LNCAP (cell line): Measurements from ENCODE around the gene PRX.

Experiments
- CTCF ChIP-seq: fragments of 450-650 bp; IDR thresholded peaks from 2 replicates; pipeline ENCODE4 v1.5.1; 2017; ENCODE audit warnings: mild to moderate bottlenecking

The PRX gene

GRCh38 chr19:40365613-40366401 lies 47.4 kb downstream of the PRX start:
- no peak for TF ChIP-seq CTCF

GRCh38 chr19:40365010-40365409 lies 48.2 kb downstream of the PRX start:
- TF ChIP-seq CTCF, result no peak

GRCh38 chr19:40363069-40363468 lies 50.1 kb downstream of the PRX start:
- TF ChIP-seq CTCF, result no peak

- TF ChIP-seq CTCF, result no peak
Measured at GRCh38 chr19:40362160-40362559, 51.0 kb downstream of the PRX start.

GRCh38 chr19:40360708-40361241 lies 52.4 kb downstream of the PRX start:
- no peak for TF ChIP-seq CTCF

- no peak for TF ChIP-seq CTCF
Measured at GRCh38 chr19:40360020-40360707, 53.0 kb downstream of the PRX start.

GRCh38 chr19:40358773-40359172 lies 54.4 kb downstream of the PRX start:
- TF ChIP-seq CTCF, result no peak
